CD4-positive, alpha-beta T cell treated with Interleukin-17A for 1 hour (primary cell): ENCODE measurements around the gene LMOD2.
"Not testable (repeated sequence)": the region's sequence is repeated elsewhere in the genome, so short reads cannot be mapped to it uniquely, and the experiment has no call there.

ENCODE experiments used
- DNase-seq: peaks from one replicate; pipeline ENCODE4 v3.0.0-alpha.2; 2020

The LMOD2 gene, protein sequence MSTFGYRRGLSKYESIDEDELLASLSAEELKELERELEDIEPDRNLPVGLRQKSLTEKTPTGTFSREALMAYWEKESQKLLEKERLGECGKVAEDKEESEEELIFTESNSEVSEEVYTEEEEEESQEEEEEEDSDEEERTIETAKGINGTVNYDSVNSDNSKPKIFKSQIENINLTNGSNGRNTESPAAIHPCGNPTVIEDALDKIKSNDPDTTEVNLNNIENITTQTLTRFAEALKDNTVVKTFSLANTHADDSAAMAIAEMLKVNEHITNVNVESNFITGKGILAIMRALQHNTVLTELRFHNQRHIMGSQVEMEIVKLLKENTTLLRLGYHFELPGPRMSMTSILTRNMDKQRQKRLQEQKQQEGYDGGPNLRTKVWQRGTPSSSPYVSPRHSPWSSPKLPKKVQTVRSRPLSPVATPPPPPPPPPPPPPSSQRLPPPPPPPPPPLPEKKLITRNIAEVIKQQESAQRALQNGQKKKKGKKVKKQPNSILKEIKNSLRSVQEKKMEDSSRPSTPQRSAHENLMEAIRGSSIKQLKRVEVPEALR

DNA sequence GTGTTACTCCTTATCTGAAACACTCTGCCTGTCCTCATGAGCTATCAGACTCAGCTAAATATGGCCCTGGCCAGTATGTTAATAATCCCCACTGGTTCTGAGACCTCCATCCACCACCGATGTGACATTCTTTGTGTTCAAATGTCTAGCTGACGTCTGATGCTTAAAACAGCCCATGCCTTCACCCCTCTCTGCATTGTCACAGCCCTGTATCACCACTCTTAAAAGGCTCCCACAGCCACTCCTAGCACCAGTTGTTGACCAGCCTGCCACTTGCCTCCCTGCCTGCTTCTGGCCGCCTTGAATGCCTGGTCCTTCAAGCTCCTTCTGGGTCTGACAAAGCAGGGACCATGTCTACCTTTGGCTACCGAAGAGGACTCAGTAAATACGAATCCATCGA is at the start of gene LMOD2:
Gene LMOD2 (plus strand): TSS at position 253 of the 400 bp plus-strand sequence. CDS start 98 bp downstream, at position 351.
- DNase-seq: no peak

DNA sequence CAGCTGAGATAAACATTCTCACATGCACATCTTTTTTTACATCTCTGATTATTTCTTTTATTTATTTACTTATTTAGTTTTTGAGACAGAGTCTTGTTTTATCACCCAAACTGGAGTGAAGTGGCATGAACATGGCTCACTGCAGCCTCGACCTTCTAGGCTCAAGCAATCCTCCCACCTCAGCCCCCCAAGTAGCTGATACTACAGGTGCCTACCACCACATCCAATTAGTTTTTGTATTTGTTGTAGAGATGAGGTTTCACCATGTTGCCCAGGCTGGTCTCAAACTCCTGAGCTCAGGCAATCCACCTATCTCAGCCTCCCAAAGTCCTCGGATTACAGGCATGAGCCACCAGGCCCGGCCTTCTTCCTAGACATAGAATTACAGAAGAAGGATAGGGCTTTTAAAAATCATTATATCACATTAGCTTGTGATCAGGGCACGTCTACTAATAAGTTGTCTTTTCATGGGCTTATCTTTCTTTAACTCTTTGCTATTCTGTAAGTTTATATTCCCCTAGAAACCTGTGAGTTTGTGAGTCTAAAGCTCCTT is 48.2 kb upstream of the LMOD2 start:
- no peak for DNase-seq

DNA sequence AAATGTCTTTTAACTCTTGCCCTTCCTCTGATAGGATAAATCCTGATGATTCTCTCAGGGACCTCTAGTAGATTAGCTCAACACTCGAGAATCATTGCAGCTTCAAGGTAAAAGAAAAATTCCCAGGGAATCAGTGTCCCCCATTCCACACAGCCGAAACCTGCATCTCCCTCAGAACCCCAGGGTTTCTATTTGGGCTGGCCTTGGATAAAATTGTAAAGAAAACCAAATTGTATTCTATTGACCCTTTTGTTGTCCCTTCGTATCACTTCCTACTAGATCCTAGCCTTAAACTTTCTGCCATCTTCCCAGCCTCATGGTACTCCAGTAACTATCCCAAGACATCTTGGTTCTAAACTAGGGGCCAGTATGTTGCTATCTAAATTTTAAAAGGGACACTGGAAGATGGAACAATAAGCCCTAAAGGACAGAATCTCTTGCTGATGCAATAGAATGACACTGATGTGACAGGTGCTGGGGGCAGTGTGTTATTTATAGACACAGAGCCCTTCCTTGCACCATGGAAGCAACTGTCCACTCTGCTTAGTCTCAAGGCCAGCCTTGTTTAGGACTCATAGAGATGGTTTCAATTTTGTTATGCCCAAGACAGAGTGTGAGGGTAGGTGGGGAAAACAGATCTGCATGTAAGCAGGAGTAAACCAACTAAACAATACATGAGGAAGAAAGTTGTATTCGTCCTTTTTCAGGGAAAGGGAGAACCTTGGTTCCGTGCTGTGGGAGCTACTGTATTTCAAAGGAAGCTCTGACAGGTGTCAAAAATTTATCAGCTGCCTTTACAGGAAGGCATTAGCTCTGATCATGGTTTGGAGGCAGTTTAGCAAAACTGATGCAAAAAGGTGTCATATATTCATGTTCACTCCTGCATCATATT is 46.4 kb upstream of the LMOD2 start:
- no peak for DNase-seq

DNA sequence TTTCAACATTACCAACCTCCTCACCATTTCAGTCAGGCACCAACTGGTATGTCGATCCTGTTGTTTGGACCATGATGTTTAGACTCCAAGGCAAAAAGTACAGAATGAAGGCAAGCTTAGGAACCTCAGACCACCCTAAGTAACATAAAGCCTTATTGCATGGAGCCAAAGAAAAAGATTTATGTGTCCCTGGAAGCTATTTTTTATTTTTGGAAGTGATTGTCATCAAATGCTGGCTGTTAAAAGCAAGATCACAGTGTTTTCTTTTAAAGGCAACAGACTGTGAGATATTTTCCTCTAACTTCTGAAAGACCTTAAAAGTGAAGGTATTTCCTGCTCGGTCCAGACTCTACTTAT is 45.8 kb upstream of the LMOD2 start:
- DNase-seq: no peak

DNA sequence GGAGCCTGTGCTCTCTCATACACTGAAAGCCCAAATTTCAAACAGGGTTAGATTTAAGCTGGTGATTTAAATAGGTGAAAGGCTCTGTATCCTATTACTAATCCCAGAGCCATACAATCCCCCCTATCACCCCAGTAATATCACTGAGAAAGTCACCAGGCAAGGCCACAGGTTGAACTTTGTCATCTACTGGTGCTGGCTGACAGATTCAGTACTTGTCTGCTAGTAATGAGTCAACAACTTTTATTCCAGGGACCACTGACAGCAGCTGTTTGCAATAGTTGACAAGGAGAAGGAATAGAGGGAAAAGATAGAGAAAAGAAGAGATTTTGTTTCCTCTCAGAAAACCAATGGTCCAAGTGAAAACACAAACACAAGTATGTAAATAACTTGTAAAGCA is 43.6 kb upstream of the LMOD2 start:
- no peak for DNase-seq

DNA sequence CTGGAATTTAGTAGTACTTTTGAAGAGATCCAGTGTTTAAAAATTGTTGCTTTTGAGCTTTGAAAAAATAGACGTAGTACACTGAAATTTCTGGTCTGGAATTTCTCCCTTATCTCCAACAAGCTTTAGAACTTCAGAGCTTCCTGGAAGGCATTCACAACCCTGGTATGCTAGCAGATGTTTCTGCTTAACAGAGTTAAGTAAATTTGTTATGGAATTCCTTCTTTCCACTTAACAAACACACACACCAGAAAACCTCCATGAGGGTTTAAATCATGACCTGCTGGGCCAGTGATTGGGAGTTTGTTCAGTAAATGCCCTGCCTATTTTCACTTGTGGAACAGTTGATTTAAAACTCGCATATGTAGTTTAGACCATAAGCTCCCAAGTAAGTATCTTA is 40.3 kb upstream of the LMOD2 start:
- DNase-seq: no peak

DNA sequence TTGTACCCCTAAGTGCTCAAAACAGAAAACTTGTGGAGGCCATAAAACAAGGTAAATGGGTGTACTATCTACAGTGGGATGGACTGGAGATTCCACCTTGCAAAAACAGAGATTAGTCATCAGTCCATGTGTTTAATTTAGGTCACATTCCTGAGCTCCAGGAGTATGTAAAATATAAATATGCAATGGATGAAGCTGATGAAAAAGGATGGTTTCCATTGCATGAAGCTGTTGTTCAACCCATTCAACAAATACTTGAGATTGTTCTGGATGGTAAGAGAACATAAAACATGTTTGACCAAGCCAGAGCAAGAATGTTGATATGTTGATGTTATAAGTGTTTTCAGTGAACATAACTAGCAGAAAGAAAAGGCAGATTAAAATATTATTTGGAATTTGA is 39.4 kb upstream of the LMOD2 start:
- no peak for DNase-seq

DNA sequence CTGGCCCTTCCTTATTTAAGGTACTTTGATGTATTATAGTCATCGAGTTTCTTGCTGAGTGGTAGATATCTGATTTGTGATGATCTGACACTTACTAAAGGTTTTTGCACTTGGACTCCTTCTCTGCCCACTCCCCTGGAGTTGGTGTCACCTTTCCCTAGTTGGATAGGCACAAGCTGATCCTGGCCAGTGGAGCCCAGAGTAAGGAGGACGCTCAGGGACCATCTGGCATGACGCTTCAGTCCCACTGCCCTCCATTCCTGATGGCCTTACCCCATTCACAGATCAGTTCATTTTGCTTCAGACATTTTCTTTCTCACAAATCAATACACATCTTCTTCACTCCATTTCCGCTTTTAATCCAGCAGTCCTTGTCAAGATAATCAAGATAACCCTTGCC is 34.0 kb upstream of the LMOD2 start:
- DNase-seq: no peak

DNA sequence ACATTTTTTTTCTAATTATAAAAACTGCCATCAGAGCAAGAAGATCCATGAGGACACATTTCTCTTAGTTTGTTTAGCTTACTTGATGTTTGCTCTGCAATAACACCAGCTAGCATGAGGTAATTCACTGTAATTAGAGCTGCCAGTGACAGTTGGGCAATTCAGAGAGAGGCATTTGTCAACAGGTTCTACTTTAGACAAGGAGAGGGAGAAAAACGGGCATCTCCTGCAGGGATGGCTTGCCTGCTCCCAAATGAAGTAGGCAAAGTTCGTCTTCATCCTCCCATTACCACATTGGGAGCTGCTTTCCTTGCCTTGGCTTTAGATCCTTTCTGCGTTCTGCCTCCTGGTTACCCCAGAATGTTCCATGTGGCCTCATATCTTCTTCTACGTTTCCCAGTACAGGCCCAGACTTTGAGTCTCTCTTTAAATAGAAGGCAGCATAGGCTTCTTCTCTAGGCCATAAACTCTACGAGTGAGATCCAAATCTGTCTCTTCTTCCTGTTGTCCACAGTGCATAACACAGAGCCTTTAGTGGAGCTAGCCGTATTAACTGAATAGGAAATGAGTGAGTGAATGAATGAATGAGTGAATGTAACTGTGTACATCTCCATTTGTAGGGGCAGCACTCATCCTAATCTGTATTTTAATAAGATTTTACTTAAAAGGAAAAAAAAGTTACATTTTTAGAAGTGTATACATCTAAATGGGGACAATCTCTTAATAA is 32.8 kb upstream of the LMOD2 start:
- DNase-seq: no peak

DNA sequence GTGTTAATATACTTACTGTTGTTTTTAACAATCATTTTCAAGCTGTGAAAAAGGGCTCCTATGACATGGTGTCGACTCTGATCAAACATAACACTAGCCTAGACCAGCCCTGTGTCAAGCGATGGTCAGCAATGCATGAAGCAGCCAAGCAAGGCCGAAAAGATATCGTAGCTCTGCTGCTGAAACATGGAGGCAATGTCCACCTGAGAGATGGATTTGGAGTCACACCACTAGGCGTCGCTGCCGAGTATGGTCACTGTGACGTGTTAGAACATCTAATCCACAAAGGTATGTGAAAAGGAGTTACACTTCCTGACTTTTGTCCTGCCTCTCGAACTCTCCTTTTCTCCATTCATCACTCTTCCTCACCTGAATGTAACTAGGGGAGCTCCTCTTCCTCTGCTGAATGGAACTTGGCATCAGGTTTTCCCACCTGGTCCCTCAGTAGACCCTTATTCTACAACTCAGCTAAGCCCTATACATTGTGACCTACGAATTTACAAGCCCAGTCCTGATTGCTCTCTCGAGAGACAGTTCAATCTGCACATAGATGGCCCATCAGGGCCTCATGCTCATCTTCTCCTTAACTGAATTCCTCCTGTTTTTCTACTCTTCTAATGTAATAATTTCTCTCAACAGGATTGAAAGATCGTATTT is 31.0 kb upstream of the LMOD2 start:
- DNase-seq: peak; percentile 57

DNA sequence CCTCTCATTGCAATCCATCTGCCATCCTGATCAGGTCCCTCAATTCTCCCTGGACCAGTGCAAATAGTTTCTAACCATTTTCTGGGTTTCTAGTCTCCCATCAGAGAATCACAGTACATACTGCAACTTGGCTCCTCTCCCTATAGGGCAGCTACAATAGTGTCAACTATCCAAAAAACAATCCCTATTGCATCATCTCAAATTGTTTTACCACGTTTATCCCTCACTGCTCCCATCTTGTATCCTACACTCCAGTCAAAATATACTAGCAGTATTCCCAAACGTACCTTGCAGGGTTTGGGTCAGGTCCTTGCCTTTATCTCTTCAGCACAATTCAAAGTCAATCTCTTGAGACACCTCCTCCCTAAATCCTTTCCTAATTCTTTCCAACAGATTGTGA is 30.4 kb upstream of the LMOD2 start:
- DNase-seq: no peak

DNA sequence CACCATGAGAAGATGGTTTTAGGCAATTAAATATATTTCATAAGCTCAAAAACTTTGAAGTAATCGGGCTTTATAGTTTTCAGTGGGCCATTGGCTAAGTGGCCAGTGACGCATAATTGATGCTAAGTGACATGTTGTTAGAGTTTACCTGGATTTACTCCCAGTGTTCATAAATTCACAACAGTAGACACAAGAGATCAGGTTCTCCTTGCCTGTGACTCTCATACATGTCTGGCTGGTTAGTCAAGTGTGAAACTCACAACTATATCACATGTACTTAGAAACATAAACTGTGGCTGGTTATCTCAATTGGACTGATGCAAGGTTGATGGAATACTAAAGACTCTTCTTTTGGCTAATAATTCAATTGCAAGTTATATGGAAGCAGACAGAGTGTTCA is 27.8 kb upstream of the LMOD2 start:
- DNase-seq: no peak

DNA sequence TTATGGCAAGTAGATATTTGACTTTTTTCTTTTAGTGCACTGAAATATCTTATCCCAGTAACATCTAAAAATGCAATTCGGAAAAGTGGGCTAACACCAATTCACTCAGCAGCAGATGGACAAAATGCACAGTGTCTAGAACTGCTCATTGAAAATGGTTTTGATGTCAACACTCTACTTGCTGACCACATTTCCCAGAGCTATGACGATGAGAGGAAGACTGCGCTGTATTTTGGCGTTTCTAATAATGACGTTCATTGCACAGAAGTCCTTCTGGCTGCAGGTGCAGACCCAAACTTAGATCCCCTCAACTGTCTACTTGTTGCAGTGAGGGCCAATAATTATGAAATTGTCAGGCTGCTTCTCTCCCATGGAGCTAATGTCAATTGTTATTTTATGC is 26.8 kb upstream of the LMOD2 start:
- no peak for DNase-seq

DNA sequence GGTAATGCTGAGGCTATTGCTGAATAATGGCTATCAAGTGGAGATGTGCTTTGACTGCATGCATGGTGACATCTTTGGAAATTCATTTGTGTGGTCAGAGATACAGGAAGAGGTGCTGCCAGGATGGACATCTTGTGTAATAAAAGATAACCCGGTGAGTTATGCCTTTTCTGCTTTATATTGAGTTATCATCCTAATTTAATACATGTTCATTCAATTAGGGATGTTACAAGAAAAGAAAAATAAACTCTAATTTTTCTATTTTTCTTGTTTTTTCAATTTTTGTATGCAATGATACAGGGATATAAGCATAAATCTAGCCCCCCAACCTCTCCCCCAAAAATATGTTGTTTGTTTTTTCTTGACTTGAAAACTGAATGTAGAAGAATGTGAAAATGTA is 26.4 kb upstream of the LMOD2 start:
- no peak for DNase-seq

DNA sequence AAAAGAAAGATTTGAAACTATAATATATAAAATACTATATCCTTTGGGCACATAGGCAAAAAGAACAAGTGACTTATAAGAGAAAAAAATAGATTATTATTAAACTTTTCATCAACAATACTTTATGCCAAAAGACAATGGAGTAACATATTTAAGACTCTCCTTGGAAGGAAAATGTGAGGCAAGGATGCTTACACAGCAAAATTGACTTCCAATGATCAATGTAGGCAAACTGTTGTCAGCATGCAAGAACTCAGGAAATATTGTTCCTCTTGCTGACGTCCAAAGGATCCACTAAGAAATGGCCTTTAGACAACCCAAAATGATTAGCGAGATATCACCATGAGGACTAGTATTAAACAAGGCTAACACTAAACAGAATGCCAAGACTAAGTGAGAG is 22.9 kb upstream of the LMOD2 start:
- DNase-seq: no peak

DNA sequence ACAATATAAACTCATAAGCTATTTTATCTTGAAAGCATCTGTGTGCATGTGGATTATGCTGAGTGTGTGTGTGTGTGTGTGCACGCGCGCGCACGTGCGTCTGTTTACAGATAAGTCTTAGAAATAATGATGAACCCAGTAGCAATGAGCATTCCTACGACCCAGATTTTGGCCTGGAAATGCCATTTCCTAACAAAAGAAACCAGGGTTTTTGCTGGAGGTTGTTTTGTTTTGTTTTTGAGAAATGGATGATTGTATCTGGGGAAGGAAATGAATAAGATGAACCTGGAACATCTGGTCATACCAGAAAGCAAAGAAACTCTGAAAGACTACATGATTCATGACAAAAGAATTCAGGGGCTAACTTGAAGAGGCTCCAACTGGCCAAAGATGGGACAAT is 22.1 kb upstream of the LMOD2 start:
- DNase-seq: no peak

DNA sequence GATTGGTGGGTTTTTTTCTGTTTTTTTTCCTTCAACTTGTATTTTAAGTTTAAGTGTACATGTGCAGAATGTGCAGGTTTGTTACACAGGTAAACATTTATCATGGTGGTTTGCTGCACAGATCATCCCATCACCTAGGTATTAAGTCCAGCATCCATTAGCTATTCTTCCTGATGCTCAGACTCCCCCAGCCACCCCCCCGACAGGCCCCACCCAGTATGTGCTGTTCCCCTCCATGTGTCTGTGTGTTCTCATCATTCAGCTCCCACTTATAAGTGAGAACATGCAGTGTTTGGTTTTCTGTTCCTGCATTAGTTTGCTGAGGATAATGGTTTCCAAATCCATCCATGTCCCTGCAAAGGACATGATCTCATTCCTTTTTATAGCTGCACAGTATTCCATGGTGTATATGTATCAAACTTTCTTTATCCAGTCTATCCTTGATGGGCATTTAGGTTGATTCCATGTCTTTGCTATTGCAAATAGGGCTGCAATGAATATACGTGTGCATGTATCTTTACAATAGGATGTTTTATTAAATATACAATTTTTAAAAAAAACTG is 21.6 kb upstream of the LMOD2 start:
- not testable (repeated sequence) for DNase-seq

DNA sequence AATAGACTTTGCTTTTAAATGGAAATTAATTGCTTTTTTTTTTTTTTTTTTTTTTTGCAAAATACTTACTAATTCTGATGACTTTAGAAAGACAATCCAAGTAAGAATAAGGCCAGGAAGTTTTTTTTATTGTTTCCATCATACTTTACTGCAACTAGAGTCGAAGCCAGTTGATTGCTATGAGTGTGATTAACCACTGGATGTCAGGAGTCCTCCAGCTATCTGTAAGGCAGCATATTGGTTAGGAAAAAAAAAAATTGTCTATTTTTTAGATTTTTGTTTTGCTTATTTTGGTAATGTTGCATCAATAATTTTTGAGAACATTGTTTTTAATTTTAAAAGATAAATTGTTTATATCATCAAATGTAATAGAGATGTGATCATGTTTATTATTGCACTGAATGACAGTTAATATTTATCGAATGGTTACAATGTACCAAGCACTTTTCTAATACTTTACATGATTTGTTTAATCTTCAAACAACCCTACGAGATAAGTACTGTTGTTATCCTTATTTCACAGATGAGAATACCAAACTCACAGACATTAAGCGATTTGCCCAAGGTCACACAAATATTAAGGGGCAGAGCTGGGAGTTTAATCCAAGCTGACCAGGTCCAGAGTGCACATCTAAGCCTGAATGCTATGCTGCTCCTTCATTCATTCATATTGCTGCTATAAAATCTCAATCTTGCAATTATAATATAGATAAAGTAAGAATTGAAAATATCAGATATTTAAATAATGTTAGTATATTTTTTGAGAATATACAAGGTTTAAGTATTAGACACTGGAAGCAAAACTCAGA is 19.9 kb upstream of the LMOD2 start:
- peak; percentile 5 for DNase-seq

DNA sequence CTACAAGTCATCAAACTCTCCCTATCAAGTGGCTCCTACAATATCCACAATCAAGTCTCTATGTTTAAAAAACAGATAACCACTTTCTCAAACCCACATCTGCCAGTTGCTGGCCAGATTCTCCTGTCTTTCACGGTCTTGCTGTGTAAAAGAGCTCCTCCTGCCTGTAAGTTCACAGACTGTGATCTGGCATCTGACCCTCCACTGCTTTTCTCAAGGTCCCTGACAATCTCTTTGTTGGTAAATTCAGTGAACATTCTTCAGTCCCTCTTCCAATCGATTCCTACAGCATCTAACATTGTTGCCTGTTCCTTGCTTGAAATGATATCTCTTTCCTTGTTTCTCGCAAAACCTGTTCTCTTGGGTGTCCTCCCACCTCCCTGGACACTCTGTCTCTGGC is 18.5 kb upstream of the LMOD2 start:
- no peak for DNase-seq

DNA sequence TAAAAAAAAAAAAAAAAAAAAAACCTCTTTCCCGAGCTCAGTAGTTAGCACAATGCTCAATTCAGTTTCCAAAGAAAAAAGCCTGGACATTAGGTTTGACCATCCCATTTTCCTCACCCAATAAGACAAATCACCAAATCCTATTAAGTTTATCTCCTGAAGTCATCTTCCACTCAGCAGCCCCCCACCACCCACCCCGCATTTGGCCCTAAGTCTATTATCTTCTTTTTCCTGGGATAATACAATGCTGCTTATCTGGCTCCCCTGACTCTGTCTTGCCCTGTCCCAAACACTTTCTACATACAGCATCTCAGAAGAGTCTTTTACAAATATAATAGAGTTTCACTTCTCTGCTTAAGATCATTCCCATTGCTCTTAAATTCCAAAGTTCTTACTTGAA is 17.8 kb upstream of the LMOD2 start:
- no peak for DNase-seq

DNA sequence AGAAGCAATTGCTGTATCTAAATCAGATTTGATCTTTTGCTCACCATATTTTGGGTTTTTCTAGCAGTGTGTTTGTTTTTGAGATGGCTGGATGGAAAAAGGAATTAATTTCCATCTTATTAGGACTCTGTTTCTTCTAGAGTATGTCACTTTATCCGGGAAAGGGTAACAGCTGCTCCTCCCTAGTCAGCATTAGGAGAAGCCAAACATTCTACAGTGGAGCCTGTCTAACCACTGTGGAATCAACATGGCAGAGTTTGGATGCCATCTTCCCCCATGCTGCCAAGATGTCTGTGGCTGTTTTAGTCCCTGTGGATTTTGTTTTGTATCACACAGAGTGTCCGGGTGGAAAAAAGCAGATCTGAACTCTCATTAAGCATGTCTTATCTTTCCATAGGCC is 16.0 kb upstream of the LMOD2 start:
- DNase-seq: no peak
